ENCODE data around the gene TIMP2. TPM values are rescaled to one million over a fixed set of nuclear protein-coding genes. Genes with fewer than 3 reads are reported as not detected.

The TIMP2 gene
- total and polyA plus RNA-seq, 2 of the 8 experiments (the other 6 are each of a cell fraction or from before 2014, with no cell fraction given), result 18.2 to 43.3 TPM

DNA sequence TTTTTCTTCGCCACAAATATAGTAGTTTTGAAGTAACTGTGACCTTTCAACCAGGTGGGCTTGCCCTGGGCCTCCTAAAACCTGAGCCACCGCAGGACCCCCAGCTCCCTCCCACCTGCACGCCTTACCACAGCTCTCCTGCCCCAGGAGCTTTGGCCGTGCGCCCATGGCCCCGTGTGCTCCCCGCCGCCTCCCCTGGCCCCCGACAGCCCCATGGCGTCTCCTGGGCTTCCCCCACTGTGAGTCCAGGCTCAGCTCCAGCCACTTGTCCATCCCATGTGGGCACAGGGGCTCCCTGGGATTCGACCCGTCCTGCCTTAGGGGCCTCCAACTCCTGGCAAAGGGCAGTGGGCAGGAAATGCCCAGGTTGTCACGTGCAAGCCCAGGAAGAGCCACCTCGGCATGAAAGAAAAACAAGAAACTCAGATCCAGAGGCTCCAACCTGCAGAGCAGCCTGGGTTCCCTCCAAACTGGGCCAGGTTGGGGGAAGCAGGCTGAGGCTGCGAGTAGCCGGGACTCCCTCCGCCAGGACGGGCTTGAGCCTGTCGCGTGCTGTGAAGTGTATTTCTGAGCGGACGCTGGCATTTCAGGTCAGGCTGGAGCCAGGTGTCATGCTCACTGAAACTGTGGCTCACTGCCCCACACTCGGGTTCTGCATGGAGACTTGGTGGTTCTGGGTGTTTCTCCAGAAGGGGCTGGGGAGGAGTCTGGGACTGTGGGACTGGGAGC, 48.8 kb upstream of the TIMP2 start:
- no peak for TF ChIP-seq ASH2L (IDR thresholded peaks at IDR 0.05; ENCODE audit: low read length)
- no peak for TF ChIP-seq KDM5A (IDR thresholded peaks at IDR 0.05; ENCODE audit: low read length)
- no peak for TF ChIP-seq HDAC2 (IDR thresholded peaks at IDR 0.05; ENCODE audit: borderline replicate concordance in 1 of 2, low read depth in 2 of 2, low read length in 2 of 2)
- Histone ChIP-seq H3K79me1 (ENCODE audit: low read depth, low read length) (no peaks in the 10 kb centered on the region), H3K4me3 (ENCODE audit: extremely low read depth in 1 of 4, insufficient read depth in 2 of 4, low read depth in 3 of 4, low read length in 4 of 4) (no peak overlapping the region), H3K9ac (replicated peaks in 1 of 4; ENCODE audit: extremely low read depth in 1 of 4, low read depth in 3 of 4, low read length in 3 of 4) (no peak overlapping the region), H2AFZ (ENCODE audit: low read length) (no peak overlapping the region), H3K79me2 (ENCODE audit: control insufficient read depth in 1 of 2, insufficient read depth in 2 of 2, low read length in 2 of 2) (no peaks in the 10 kb centered on the region; a peak in 1 of 4 replicates), H3K36me3 (ENCODE audit: control insufficient read depth in 2 of 4, insufficient read depth in 4 of 4, low read length in 3 of 4) (no peaks in the 10 kb centered on the region; a peak in 2 of 8 replicates), H3K27me3 (replicated peaks in 1 of 4; ENCODE audit: control insufficient read depth in 3 of 4, extremely low read depth in 1 of 4, insufficient read depth in 3 of 4, low read length in 3 of 4) (no peaks in the 10 kb centered on the region), H2BK5ac (ENCODE audit: low read depth, low read length) (no peak overlapping the region), H3K9me3 (ENCODE audit: insufficient read depth in 2 of 2, low read depth in 1 of 2, low read length in 1 of 2) (no peaks in the 10 kb centered on the region), H3K4ac (replicated peaks; ENCODE audit: insufficient read length, low read depth, low read length) (no peak overlapping the region), H4K8ac (ENCODE audit: extremely low read depth, insufficient read depth, low read length) (no peak overlapping the region), H2BK12ac (ENCODE audit: low read depth, low read length) (peak overlapping the region; percentile 39; the same call in 1 of the 2 replicates), H3K18ac (ENCODE audit: extremely low read depth, low read length) (no peak overlapping the region), H3K4me1 (replicated peaks in 1 of 4; ENCODE audit: control insufficient read depth in 3 of 4, insufficient read depth in 4 of 4, low read length in 3 of 4) (peaks cover 0 to 8% (median 6%) of the 10 kb centered on the region in 4 experiments; a peak in 4 of 7 replicates), H2AK5ac (ENCODE audit: low read depth, low read length) (0 out of 2 replicates have a peak overlapping the region, but pooled peaks have one; percentile 30), H3K14ac (ENCODE audit: insufficient read length) (no peak overlapping the region), H4K91ac (replicated peaks; ENCODE audit: insufficient read length, low read length) (no peak overlapping the region), H3K23ac (ENCODE audit: insufficient read length) (no peak overlapping the region), H2BK120ac (replicated peaks; ENCODE audit: low read depth, low read length) (no peak overlapping the region), H3K56ac (replicated peaks; ENCODE audit: insufficient read length, low read depth, low read length) (no peak overlapping the region), H2BK15ac (ENCODE audit: low read length) (peak overlapping the region; percentile 16; the same call in 1 of the 2 replicates), H3K4me2 (ENCODE audit: insufficient read depth in 1 of 2, low read depth in 2 of 2, low read length in 2 of 2) (no peak overlapping the region), H4K5ac (ENCODE audit: insufficient read length, low read depth, low read length) (no peak overlapping the region), H3K23me2 (ENCODE audit: low read depth, low read length) (no peaks in the 10 kb centered on the region), H4K20me1 (replicated peaks in 1 of 2; ENCODE audit: control insufficient read depth in 1 of 2, insufficient read depth in 2 of 2, low read length in 2 of 2) (peaks cover 0 to 5% of the 10 kb centered on the region in 2 experiments), H2BK20ac (ENCODE audit: low read length) (no peak overlapping the region), H3K27ac (ENCODE audit: low read depth, low read length) (no peak overlapping the region)
- no peak for DNase-seq (ENCODE audit: low read depth in 1 of 2, low spot score in 2 of 2)
- POLR2A ChIA-PET (ENCODE audit: partially characterized antibody), result interaction anchor here (0.7 kb wide), 1 partner anchor 81 kb away, joined by 3 read pairs; no protein-coding TSS in a partner anchor
- FAIRE-seq, result no peak
- CTCF ChIA-PET (ENCODE audit: partially characterized antibody), result interaction anchor here (0.6 to 5.4 kb wide), 7 partner anchors 10 to 131 kb away, joined by 3 to 35 read pairs (median 4); no protein-coding TSS in a partner anchor
- 85% methylated on average over 21 of the region's 23 CpGs; no CpG with 5 or more reads in 1 of the 2 experiments for WGBS, 2 experiments (ENCODE audit: extremely low coverage in 1 of 2, insufficient coverage in 1 of 2, insufficient read length in 1 of 2, insufficient replicate concordance in 2 of 2, low coverage in 1 of 2, low lambda C conversion rate in 2 of 2, missing lambda C conversion rate in 1 of 2)

All from H1 (cell line).